ENCODE measurements around the gene EIF5A.
A peak's percentile ranks its signal among the peaks of the same experiment; 100 is the strongest.

EIF5A gene

DNA sequence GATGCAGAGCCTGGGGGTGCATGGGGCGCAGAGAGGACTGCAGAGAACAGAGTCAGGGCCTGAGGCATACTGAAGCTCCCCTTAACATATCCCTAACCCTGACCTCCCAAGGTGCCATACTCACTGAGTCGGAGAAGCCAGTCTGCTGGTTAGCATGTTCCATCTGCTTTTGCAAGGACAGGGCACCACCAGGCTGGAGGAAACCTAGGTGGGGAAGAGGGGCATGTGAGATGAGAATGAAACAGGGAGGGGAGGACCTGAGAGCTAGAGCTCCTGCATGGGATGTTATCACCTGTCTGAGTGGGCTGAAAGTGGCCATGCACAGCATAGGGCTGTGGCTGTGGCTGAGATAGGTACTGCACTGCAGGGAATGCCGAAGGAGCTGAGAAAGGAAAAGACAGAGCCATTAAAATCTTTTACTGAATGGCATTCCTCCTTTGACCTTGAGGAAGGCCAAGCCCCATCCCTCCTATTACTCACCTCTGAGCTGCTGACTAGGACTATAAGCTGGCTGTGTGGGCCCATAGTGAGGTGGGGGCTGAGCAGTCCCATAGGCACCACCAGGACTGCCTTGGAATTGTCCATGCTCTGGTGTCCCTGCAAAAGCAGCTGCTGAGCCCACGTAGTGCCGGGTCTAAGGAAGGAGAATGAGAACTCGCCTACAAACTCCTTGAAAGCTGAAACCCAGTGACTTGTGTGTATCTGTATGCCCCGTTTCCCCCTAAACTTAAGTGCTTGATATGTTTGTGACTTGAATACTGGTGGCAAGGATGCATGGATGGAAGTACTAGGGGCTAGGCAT is 5.9 kb downstream of the EIF5A start:
- DNase-seq (ENCODE audit: low read depth) = no peak

DNA sequence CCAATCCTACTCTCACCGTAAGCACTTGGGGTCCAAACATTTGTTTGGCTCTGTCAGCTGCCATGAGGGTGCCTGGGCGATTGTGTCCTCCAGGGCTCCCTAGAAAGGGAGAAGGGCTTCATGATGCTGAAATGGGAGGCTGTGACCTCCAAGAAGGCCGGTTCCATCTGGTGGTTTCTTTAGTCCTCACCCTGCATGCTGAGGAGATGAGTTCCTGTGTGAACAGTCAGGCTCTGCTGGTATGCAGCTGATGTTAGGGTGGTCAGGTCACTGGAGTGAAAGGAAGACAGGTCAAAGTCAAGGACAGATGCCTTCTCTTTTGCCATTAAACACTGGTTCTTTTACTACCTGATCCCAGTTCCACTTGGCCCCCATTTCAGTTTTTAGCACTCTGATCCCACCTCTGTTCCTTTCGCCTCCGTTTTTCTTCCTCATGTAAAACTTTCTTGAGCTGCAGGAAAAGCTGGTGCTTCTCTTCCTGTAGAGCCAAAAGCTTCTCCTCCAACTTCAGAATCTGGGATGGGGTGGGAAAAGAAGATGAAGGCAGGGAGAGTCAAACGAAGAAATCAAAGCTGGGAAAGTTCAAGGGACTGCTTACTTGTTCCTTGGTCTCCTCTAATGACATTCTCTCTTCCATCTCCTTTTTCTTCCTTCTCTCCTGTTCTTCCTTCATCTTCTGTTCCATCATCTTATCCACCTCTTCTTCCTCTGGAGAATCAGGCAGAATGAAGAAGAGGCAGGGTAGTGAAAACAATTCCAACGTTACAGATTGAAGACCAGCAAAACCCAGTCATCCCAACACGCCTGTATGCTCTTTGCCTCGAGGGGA is 6.7 kb downstream of the EIF5A start:
- DNase-seq (ENCODE audit: low read depth) = no peak

DNA sequence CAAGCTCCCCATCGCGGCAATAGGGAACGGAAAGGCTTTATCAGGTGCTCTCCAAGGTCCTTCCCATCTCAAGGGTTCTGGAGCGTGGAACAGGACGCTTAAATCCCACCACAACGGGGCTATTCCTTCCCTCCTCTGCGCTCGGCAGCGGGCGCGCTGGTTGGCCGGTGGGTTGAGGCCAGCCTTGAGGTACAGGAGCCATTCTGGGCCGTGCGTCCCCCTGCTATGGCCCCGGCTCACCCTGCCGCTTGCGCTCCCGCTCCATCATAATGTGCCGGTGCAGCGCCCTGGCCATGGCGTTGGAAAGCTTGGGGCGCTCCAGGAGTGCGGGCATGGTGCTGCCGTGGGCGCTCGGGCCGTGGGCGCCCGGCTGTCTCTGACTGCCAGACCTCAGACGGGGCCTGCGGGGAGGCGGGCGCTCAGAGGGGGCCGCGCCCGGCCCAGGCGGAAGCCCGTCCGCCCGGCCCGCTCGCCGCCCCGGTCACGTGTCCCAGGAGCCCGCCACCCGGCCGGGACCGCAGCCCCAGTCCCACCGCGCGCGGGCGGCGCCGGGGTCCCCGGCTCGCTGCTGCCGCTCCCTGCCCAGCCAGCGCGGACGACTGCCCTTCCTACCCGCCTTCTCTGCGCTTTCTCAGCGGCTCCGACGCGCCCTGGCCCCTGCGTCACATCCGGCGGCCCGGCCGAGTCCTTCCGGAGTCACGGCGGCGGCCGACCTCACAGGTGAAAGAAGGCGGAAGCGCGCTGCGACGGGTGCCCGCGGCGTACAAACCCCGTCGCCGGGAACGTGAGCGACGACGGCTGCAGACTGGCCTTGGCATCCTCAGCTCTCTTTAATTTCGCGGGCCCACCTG is 7.5 kb downstream of the EIF5A start, which contains the start of gene GPS2:
TSS of gene GPS2 (minus strand) at position 642 of the 851 bp plus-strand sequence. CDS start at position 334, 308 bp downstream.
- DNase-seq (ENCODE audit: low read depth) = no peak

DNA sequence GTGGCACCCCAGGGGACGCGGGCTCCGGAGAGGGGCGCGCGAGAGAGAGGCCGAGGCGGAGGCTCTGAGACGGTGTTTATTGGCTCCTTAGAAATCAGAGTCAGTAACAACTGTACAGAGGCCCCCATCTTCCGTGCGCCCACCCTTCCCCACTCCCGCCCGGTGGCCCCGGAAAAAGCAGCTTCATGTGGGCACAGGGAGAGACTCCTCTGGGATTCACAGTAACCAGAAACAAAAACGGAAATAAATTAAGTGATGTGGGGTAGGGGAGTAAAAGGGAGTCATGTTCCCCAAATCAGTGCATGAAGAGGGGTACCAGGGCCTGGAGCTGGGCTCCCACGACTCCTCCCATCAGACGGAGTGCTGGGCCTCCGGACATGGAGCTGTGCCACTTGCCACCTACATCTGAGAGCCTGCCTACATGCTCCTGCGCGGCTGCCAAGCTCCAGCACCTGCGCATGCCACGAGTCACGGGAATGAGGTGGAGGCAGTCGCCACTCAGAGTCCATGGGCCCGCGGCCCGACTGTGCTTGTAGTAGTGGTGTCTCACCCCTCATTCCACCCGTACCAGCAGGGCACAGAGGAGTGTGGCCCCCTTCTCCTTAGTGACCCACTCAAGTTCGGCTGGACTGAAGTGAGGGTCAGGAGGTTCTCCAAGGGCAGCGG is 8.3 kb downstream of the EIF5A start:
- DNase-seq (ENCODE audit: low read depth) = no peak

DNA sequence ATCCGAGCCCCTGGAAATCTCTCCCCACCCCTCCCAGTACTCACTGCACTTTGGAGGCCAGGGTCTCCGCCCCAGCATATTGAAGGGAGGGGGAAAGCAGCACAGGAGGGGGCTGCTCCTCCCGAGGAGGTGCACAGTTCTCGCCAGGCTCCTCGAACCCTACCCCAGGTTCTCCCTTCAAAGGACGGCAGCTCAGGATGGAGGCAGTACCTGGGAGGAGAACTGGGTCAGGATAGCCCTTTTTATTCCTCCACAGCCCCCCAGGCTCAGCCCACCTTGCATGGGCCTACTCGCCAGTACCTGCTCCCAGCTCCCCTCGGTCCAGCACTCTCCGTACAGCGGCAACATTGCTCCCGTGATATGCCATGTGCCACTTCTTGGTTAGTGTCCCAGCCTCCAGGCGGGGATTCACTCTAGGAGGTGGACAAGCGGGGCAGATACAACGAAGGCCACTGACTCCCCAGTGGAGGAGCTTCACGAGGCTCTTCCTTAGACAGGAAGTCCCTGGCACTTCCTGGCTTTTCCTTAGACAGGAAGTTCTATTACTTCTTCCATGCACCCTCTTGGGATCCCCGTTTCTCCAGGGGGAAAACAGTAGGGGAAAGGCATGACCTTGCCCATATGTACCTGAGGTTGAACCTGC is 9.9 kb downstream of the EIF5A start:
- no peak for DNase-seq (ENCODE audit: low read depth)

DNA sequence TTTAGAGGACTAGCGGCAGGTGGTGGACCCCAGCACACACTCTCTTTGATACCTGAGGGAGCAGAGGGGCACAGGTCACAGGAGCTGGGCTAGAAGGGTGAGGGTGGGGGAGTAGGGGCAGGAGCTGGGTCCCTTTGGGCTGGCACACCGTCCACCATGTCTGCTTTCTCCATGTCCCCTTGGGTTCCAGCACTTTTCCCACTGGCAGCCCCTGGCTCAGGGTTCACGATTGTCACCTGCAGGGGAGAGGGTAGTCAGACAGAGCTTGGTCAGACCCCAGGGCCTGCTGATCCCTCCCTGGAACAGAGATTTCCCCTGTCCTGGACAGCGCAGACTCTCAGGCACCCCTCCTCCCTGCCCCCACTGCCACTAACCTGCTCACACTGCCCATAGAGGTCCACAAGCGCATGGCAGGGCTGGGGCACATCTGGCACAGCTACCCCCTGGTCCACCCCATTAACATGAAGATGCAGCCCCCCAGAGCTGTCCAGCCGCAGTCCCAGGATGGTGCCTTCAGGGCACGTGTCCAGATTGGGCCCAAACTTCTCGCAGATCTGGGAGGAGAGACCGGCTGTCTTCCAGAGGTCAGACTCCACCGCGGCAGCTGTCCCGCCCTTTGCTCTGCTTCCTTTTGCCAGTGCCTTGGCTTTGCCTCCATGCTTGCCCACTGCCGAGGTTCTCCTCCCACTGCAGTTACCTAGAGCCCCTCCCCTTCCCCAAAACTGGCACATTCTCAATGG is 10.9 kb downstream of the EIF5A start:
- no peak for DNase-seq (ENCODE audit: low read depth)

DNA sequence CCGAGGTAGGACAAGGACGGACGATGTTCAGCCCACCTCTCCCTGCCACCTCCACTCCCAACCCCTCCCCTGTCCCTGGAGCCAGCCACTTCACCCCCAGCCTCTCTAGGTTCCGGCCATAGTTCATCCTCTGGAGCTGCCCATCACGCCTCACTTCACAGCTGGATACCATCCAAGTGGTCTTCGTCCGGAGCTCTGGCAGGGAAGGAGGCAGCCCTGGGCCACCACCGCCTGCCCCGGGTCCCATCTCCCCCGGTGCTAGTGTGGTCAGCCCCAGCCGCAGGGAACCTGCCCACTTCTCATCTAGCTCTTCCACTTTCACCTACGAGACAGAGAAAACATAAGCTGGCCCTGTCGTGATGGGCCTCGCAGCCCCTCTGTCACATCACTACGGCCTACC is 14.0 kb downstream of the EIF5A start:
- no peak for DNase-seq (ENCODE audit: low read depth)

DNA sequence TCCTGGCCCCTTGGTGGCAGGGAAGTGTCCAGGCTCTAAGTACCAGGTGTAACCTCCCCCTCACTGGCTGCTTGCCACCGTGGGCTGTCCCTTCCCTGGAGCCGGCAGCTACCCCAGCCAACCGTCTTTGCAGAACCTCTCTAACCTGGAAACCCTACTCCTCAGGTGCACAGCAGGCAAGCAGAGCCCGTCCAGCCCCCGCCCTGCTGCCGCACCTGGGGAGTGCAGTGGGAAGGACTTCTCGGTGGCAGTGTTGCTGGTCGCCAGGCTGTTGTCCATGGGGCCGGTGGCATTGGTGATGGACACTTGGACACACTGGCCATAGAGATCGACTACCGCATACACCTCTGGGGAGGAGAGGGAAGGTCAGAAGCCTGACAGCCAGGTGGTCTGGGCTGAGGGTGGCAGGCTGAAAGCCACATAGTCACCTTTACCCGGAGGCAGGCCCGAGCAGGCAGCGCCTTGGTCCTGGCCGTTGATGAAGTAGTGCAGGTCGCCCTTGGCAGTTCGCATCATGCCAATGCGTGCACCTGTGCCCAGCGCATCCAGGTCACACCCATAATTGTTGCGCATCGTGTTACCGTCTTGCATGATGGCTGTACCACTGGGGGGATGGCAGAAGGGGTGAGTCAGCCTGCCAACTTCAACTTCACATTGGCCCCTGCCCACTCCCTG is 15.2 kb downstream of the EIF5A start:
- DNase-seq (ENCODE audit: low read depth) = no peak

DNA sequence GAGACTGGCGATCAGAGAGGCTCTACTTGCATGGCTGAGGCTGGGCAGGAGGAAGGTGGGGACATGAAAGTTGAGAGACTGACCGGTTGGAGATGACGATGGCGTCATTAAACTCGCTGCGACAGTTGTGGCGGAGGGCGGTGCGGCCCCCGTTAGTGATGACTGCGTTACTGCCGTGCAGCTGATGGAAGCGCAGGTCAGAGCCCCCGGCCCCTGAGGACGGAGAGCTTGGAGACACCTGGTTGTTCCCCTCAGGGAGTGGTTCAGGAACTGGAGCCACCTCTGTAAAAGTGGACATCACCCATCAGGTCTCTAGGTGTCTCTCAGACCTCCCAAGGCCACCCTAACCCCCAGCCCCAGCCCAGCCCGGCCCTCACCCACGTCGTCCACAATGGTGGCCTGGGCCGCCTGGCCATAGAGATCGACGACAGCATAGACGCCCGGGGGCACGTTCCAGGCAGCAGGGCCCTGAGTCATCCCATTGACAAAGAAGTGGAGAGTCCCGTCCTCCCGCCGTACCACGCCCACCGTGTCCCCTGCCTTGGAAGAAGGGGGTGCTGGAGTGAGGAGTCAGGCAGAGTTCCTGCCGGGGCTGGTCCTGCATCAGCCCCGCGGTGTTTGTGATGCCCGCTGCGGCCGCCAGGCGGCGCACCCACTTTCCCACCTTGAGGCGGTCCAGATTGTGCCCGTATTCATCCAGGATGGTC is 16.5 kb downstream of the EIF5A start:
- DNase-seq (ENCODE audit: low read depth) = no peak

DNA sequence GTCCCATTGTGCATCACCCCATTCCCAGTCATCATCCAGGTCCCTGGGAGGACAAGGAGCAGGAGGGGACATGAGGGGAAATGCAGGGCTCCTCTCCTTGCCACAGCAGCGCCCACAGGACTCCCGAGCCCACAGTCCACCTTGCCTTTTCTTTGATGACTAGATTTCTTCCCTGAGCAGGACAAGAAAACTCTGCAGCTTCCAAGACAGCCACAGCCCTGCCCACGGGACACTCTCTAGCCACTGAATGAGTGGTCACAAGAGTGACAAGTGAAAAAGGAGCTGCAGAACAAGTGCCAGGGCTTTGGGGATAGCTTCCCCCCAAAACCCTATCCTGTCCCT is 17.0 kb downstream of the EIF5A start:
- no peak for DNase-seq (ENCODE audit: low read depth)

DNA sequence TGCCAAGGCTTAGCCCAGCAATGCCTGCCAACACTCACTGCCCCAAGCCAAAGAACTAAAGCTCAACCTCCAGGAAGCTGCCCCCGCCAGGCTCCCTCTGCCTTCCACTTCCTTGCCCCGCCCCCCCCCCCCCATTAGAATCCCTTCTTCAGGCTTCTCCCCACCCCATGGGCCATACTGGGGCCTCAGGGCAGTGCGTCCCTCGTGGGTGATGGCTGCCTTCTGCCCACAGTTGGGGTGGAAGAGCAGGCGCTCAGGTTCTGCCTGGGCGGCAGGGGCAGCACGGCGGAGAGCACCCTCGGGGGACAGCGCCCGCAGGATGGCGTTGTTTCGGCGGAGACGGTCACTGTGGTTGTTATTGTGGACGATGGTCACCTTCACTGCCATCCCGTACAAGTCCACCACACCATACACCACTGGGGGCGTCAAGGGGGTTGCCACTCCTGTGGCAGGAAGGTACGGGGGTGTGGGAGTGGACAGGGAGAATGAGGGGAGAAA is 17.7 kb downstream of the EIF5A start:
- DNase-seq (ENCODE audit: low read depth) = no peak

DNA sequence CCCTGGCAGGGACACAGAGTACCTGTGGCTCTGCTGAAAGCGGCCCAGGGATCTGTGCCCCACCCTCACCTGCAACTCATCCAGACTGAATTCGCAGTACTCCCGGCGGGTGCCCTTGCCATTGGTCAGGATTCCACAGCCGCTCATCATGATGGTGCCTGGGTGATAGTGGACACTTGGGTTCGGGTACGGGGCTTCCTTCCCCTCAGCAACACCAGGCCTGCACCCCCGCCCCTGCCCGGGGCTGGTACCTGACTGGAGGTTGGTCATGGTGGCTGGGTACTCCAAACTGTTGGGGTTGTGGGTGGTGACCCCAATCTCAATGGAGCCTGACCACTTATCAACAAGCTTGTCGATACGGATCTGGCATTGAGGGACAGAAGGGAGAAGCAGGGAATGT is 18.8 kb downstream of the EIF5A start:
- DNase-seq (ENCODE audit: low read depth) = no peak

DNA sequence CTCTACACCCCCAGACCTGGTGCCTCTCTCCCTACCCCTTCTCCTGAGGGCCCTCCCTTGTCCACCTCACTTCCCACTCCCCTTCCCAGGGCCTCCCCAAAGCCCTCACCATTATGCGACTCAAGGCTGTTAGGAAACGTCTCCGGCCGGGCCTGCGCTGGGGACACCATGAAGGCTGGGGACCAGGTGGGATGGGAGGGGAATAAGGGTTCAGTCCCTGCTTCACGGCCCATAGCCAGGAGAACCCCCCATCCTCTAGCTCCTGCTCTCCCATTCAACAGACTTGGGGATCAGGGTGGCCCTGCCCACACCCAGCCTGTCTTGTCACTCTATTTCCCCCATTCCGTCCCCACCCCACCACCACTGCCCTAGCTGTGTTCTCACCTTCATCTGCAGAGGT is 19.6 kb downstream of the EIF5A start:
- DNase-seq (ENCODE audit: low read depth) = no peak

DNA sequence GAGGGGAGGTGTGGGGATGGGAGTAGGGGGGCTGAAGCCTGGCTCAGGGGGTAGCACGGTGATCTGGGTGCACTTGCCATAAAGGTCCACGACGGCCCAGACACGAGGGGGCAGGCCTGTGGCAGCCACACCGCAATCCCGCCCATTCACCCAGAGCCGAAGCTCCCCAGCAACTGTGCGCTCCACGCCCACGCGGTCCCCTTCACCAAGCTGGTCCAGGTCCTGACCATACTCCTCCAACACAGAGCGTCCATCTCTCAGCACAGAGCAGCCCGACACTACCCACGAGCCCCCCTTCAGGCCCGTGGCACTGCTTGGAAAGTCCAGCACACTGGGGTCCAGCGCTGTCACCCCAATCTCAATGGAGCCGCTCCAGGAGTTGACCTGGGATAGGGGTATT is 20.1 kb downstream of the EIF5A start:
- DNase-seq (ENCODE audit: low read depth) = no peak

DNA sequence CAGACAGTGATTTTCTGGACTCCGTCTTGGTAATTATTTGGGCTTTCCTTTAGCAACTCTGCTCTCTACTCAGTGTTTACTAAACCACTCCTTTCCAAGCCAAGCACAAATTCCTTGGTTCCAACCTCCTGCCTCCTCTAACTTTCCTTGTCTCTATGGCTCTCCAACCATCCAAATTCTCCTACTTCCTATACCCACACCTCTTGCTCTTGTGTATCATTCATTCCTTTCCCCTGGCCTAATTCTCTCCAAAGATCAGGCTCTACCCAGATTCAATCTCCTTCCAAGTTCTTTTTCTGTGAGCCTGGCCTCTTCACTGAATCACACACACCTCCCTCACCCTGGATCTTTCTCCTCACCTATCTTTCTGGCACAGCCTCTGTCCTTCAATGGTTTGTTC is 20.6 kb downstream of the EIF5A start:
- no peak for DNase-seq (ENCODE audit: low read depth)

DNA sequence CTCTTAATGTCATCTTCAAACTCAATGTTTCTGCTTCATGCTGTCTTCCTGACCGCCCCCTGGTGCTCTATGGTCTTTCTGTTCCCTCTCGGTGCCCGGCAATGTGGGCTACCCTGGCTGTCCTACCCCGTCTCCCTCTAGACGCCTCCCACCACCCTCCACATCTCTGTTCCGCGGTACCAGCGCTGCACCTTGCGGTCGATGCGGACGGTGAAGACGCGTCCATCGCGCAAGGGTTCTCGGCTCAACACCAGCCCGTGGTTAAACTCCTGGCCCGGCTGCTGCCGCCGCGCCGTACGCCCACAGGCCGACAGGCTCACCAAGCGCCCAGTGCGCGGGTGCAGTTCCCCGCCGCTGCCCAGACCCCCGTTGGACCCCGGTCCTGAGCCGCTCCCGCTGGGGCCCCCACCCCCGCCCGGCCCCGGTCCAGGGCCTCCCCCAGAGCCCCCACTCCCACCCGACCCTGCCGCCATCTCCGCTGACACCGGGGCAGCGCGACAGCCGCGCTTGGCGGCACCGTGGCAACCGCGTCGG is 21.5 kb downstream of the EIF5A start, which contains the start of gene NEURL4:
TSS of gene NEURL4 (minus strand) at position 496 of the 534 bp plus-strand sequence. CDS start at position 473, 23 bp downstream.
- DNase-seq (ENCODE audit: low read depth) = no peak

DNA sequence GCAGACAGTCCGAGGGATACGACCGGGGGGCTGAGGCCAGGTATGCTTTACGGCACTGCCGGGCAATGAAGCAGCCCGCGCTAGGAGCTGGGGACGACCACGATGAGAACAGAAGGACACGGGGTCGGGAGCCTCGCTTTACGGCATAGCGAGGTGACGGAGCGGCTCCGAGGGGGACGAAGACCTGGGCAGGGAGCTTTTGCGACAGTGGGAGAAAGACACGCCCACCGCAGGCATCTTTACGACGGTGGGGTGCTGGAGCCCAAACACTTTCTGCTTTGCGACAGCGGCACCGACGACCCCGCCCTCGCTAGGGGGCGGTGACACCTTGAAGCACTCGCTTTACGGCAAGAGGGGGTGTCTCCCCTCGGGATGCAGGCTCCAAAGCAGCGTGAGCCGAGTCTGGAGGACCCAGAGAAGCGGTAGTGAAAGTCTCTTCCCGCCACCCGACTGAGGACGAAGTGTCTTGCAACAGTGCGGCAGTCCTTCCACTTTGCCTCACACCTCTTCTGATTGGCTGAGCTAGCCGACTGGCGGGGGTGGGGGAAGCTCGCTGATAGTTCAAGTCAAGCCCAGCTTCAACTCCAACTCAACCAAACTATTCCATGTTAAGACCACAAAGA is 22.1 kb downstream of the EIF5A start:
- peak; percentile 96 for DNase-seq (ENCODE audit: low read depth)

DNA sequence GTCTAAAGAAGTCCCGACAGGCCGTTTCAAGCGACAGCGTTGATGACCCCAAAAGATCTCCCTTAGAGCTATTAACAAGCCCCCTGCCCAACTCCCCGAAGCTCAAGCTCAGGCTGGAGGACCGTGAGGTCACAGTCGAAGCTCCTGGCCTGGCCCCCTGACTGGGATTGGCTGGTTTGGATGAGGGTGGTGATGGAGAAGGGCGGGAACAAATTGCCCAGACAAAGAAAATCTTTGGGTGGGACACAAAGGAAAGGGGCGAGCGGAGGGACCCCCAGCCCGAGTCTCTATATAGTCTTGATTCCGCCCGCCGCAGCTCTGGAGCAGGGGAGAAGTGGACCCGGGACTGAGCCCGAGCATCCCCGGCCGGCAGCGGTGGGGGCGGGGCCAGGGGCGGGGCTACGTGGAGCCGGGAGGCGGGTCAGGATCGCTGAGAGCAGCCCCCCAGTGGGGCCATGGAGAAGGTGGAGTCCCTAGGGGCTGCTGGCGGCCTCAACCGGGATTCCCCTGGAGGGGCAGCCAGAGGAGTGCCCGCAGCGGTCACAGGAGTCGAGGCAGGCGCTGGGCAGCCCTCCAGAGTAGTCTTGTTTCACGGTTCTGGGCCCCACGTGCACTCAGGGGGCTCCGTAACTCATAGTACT is 22.7 kb downstream of the EIF5A start:
- DNase-seq (ENCODE audit: low read depth) = no peak

Data from HS-5 (cell line).